Measurements from ENCODE around the gene HMGXB4. TPM values are rescaled to one million over a fixed set of nuclear protein-coding genes. Genes with fewer than 3 reads are reported as not detected.
A peak's percentile ranks its signal among the peaks of the same experiment; 100 is the strongest.

Gene HMGXB4
- total and polyA plus RNA-seq, 2 of the 8 experiments (the other 6 are each of a cell fraction or from before 2014, with no cell fraction given) = 20.9 to 41.3 TPM

GRCh38 chr22:35257002-35257320 is 332 bp upstream of the HMGXB4 start:
- WGBS, 2 experiments (ENCODE audit: extremely low coverage in 1 of 2, insufficient coverage in 1 of 2, insufficient read length in 1 of 2, insufficient replicate concordance in 2 of 2, low coverage in 1 of 2, low lambda C conversion rate in 2 of 2, missing lambda C conversion rate in 1 of 2) = 11% methylated on average over 3 of the region's 3 CpGs; no CpG with 5 or more reads in 1 of the 2 experiments
- Histone ChIP-seq H4K20me1 (replicated peaks in 1 of 2; ENCODE audit: control insufficient read depth in 1 of 2, insufficient read depth in 2 of 2, low read length in 2 of 2) (peaks cover 0 to 3% of the 10 kb centered on the region in 2 experiments), H3K18ac (ENCODE audit: extremely low read depth, low read length) (no peak overlapping the region), H2BK15ac (ENCODE audit: low read length) (no peak overlapping the region), H2BK20ac (ENCODE audit: low read length) (no peak overlapping the region), H3K4me1 (replicated peaks in 1 of 4; ENCODE audit: control insufficient read depth in 3 of 4, insufficient read depth in 4 of 4, low read length in 3 of 4) (peaks cover 0 to 3% (median 0%) of the 10 kb centered on the region in 4 experiments; a peak in 2 of 7 replicates), H2BK120ac (replicated peaks; ENCODE audit: low read depth, low read length) (no peak overlapping the region), H2AFZ (ENCODE audit: low read length) (peak overlapping the region; percentile 99), H2BK5ac (ENCODE audit: low read depth, low read length) (peak overlapping the region; percentile 7; the same call in 1 of the 2 replicates), H4K91ac (replicated peaks; ENCODE audit: insufficient read length, low read length) (peak overlapping the region; percentile 1), H3K79me1 (ENCODE audit: low read depth, low read length) (no peaks in the 10 kb centered on the region), H3K56ac (replicated peaks; ENCODE audit: insufficient read length, low read depth, low read length) (no peak overlapping the region), H2AK5ac (ENCODE audit: low read depth, low read length) (no peak overlapping the region), H3K79me2 (ENCODE audit: control insufficient read depth in 1 of 2, insufficient read depth in 2 of 2, low read length in 2 of 2) (peaks cover 0 to 42% of the 10 kb centered on the region in 2 experiments; a peak in 3 of 4 replicates), H3K4me2 (ENCODE audit: insufficient read depth in 1 of 2, low read depth in 2 of 2, low read length in 2 of 2) (peak overlapping the region; percentile 91 to 98), H3K14ac (ENCODE audit: insufficient read length) (no peak overlapping the region), H3K4me3 (ENCODE audit: extremely low read depth in 1 of 4, insufficient read depth in 2 of 4, low read depth in 3 of 4, low read length in 4 of 4) (peak overlapping the region; percentile 74 to 94 (median 81)), H3K27me3 (replicated peaks in 1 of 4; ENCODE audit: control insufficient read depth in 3 of 4, extremely low read depth in 1 of 4, insufficient read depth in 3 of 4, low read length in 3 of 4) (no peaks in the 10 kb centered on the region; a peak in 1 of 7 replicates), H4K5ac (ENCODE audit: insufficient read length, low read depth, low read length) (peak overlapping the region; percentile 31), H3K23ac (ENCODE audit: insufficient read length) (no peak overlapping the region), H3K23me2 (ENCODE audit: low read depth, low read length) (peaks cover 8% of the 10 kb centered on the region; the same call in 1 of the 2 replicates), H3K4ac (replicated peaks; ENCODE audit: insufficient read length, low read depth, low read length) (no peak overlapping the region), H2BK12ac (ENCODE audit: low read depth, low read length) (no peak overlapping the region), H3K36me3 (ENCODE audit: control insufficient read depth in 2 of 4, insufficient read depth in 4 of 4, low read length in 3 of 4) (peaks cover under 1% of the 10 kb centered on the region in 4 experiments; a peak in 5 of 8 replicates), H3K27ac (ENCODE audit: low read depth, low read length) (peak overlapping the region; percentile 88; the same call in 1 of the 2 replicates), H3K9me3 (ENCODE audit: insufficient read depth in 2 of 2, low read depth in 1 of 2, low read length in 1 of 2) (no peaks in the 10 kb centered on the region), H4K8ac (ENCODE audit: extremely low read depth, insufficient read depth, low read length) (no peak overlapping the region), H3K9ac (replicated peaks in 1 of 4; ENCODE audit: extremely low read depth in 1 of 4, low read depth in 3 of 4, low read length in 3 of 4) (peak overlapping the region; percentile 44 to 91 (median 88))
- DNase-seq (ENCODE audit: low read depth in 1 of 2, low spot score in 2 of 2) = no peak
- no peak for FAIRE-seq
- ChIA-PET CTCF (ENCODE audit: partially characterized antibody) (no interaction called here), POLR2A (ENCODE audit: partially characterized antibody) (interaction anchor here (0.9 to 4.6 kb wide), 7 partner anchors 9 to 51 kb away, joined by 3 to 27 read pairs (median 6); partner anchors contain the start of gene TOM1)
- peak; percentile 30 for TF ChIP-seq KDM4A (IDR thresholded peaks at IDR 0.05; ENCODE audit: low read depth, low read length, severe bottlenecking)
- TF ChIP-seq RXRA (IDR thresholded peaks at IDR 0.05; ENCODE audit: insufficient read depth, low read depth, low read length) = no peak
- no peak for TF ChIP-seq RBBP5 (IDR thresholded peaks at IDR 0.05; ENCODE audit: borderline replicate concordance, low read depth, low read length)

Data from H1 (cell line).